Measurements from ENCODE around the gene ENAH. TPM values are rescaled to one million over a fixed set of nuclear protein-coding genes. Genes with fewer than 3 reads are reported as not detected.
"Not testable (repeated sequence)": the region's sequence is repeated elsewhere in the genome, so short reads cannot be mapped to it uniquely, and the experiment has no call there.

ENAH gene
- not detected for total RNA-seq

DNA sequence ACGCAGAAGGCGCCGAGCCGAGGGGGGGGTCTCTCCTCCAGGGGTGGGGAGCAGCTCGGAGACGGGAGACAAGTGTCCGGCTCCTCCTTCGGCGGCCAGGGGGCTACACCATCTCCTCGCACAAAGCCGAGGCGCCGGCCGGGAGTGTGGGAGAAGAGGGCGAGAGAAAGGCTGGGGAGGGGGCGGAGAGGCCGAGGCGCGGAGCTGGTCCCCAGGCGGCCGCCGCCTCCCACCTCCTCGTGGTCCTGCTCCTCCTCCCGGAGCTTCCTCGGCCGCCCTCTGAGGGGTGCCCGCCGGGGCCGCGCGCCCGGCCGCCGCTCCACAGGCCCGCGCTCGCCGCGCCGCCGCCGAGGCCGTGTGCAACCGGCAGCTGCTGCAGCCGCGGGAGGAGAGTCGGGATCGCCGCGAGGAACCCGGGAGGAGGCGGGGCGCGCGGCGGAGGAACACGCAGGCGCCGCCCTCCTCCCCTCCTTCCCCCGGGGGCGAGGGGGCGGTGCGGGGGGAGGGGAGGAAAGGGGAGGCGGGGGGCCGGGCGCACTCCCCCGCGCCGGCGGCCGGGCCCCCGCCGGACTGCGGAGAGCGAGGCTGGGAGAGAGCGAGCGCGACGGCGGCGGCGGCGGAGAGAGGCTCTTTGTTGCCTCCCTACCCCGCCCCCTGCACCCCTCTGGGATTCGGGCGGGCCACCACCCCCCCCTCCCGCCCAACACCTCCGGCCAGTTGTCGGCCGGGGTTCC is at the start of gene ENAH:
Gene ENAH, minus strand, starts transcription at position 395 of the 734 bp plus-strand sequence. CDS start 433 bp downstream, outside the sequence.
- Mint-ChIP-seq H3K36me3 (no peaks in the 10 kb centered on the region), H3K4me3 (peak within 1 kb of the TSS; percentile 87), H3K4me1 (peaks cover 9% of the 10 kb centered on the region), H3K27me3 (peaks cover 71% of the 10 kb centered on the region), H3K27ac (peak within 1 kb of the TSS; percentile 77), H3K9me3 (no peaks in the 10 kb centered on the region)
- peak; percentile 68 for ATAC-seq (ENCODE audit: low read depth)
- POLR2A ChIA-PET = interaction anchor here (0.5 kb wide), 1 partner anchor 134 kb away, joined by 3 read pairs; no protein-coding TSS in a partner anchor
- DNase-seq = peak; percentile 58

GRCh38 chr1:225700889-225701465 is 48.1 kb upstream of the ENAH start:
- no peaks in the 10 kb centered on the region for H3K36me3 Mint-ChIP-seq
- no peaks in the 10 kb centered on the region for H3K27me3 Mint-ChIP-seq
- no peak overlapping the region for H3K4me3 Mint-ChIP-seq
- H3K27ac Mint-ChIP-seq = no peak overlapping the region
- ATAC-seq (ENCODE audit: low read depth) (no peak), DNase-seq (no peak)
- no peaks in the 10 kb centered on the region for H3K4me1 Mint-ChIP-seq
- H3K9me3 Mint-ChIP-seq = no peaks in the 10 kb centered on the region
- POLR2A ChIA-PET = no interaction called here

- Mint-ChIP-seq H3K9me3 (no peaks in the 10 kb centered on the region), H3K4me1 (no peaks in the 10 kb centered on the region), H3K27ac (no peak overlapping the region), H3K27me3 (no peaks in the 10 kb centered on the region), H3K36me3 (no peaks in the 10 kb centered on the region), H3K4me3 (no peak overlapping the region)
- ATAC-seq (ENCODE audit: low read depth) (no peak), DNase-seq (no peak)
- POLR2A ChIA-PET = no interaction called here
Measured at GRCh38 chr1:225700164-225700821, 47.4 kb upstream of the ENAH start.

DNA sequence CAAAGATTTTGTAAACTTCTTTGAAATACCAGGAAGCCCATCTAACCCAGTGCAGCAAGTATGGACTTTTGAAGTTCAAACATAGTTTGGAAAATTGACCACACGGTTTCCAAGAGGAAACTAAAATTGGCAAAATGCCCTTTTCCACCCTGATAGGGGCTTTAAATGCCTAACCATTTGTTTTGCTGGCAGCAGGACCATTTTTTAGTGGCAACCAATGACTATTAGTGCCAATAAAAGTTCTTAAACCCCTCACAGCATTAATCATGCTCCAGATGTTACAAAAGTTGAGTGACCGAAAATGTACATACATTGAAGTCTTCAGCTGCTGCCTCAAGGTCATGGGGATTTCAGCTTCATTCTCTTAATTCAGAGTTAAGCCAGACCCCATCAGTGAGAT is 46.4 kb upstream of the ENAH start:
- H3K9me3 Mint-ChIP-seq = no peaks in the 10 kb centered on the region
- H3K4me1 Mint-ChIP-seq = no peaks in the 10 kb centered on the region
- H3K36me3 Mint-ChIP-seq = no peaks in the 10 kb centered on the region
- H3K4me3 Mint-ChIP-seq = no peak overlapping the region
- POLR2A ChIA-PET = no interaction called here
- no peak overlapping the region for H3K27ac Mint-ChIP-seq
- DNase-seq (no peak), ATAC-seq (ENCODE audit: low read depth) (no peak)
- no peaks in the 10 kb centered on the region for H3K27me3 Mint-ChIP-seq

DNA sequence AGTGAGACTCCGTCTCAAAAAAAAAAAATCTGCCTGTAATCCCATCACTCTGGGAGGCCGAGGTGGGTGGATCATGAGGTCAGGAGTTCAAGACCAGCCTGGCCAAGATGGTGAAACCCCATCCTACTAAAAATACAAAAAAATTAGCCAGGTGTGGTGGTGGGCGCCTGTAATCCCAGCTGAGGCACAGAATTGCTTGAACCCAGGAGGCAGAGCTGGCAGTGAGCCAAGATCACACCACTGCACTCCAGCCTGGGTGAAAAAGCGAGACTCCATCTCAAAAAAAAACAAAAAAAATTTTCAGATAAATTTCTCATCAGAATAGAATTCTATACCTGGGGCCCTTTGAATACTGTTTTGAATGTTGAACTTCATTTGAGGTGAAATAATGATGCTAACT is 45.3 kb upstream of the ENAH start:
- H3K9me3 Mint-ChIP-seq; H3K4me3 Mint-ChIP-seq; H3K36me3 Mint-ChIP-seq; DNase-seq; ATAC-seq (ENCODE audit: low read depth); H3K27me3 Mint-ChIP-seq; H3K27ac Mint-ChIP-seq; POLR2A ChIA-PET; H3K4me1 Mint-ChIP-seq: not testable (repeated sequence)

- Mint-ChIP-seq H3K9me3 (no peaks in the 10 kb centered on the region), H3K27me3 (no peaks in the 10 kb centered on the region), H3K36me3 (no peaks in the 10 kb centered on the region), H3K4me3 (no peak overlapping the region), H3K4me1 (no peaks in the 10 kb centered on the region), H3K27ac (no peak overlapping the region)
- ATAC-seq (ENCODE audit: low read depth) (no peak), DNase-seq (no peak)
- POLR2A ChIA-PET = no interaction called here
Measured at GRCh38 chr1:225697428-225697827, 44.5 kb upstream of the ENAH start.

- Mint-ChIP-seq H3K27me3 (no peaks in the 10 kb centered on the region), H3K27ac (no peak overlapping the region), H3K9me3 (no peaks in the 10 kb centered on the region), H3K4me1 (no peaks in the 10 kb centered on the region), H3K4me3 (no peak overlapping the region), H3K36me3 (no peaks in the 10 kb centered on the region)
- no peak for ATAC-seq (ENCODE audit: low read depth)
- POLR2A ChIA-PET = no interaction called here
- DNase-seq = no peak
Measured at GRCh38 chr1:225695578-225696337, 42.8 kb upstream of the ENAH start.

GRCh38 chr1:225694151-225694603 is 41.3 kb upstream of the ENAH start:
- no peaks in the 10 kb centered on the region for H3K27me3 Mint-ChIP-seq
- no peaks in the 10 kb centered on the region for H3K4me1 Mint-ChIP-seq
- no peak overlapping the region for H3K27ac Mint-ChIP-seq
- H3K9me3 Mint-ChIP-seq = no peaks in the 10 kb centered on the region
- no peaks in the 10 kb centered on the region for H3K36me3 Mint-ChIP-seq
- DNase-seq = no peak
- no peak for ATAC-seq (ENCODE audit: low read depth)
- POLR2A ChIA-PET = no interaction called here
- H3K4me3 Mint-ChIP-seq = no peak overlapping the region

DNA sequence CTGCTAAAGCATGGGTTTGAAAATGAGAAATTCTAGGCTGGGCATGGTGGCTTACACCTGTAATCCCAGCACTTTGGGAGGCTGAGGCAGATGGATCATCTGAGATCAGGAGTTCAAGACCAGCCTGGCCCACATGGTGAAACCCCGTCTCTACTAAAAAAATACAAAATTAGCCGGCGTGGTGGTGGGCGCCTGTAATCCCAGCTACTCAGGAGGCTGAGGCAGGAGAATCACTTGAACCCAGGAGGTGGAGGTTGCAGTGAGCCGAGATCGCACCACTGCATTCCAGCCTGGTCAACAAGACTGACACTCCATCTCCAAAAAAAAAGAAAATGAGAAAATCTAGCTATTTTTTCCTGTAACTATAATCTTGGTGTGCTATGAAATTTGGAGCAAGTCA is 40.8 kb upstream of the ENAH start:
- DNase-seq; H3K4me3 Mint-ChIP-seq; H3K27ac Mint-ChIP-seq; H3K9me3 Mint-ChIP-seq; H3K27me3 Mint-ChIP-seq; ATAC-seq (ENCODE audit: low read depth); POLR2A ChIA-PET; H3K36me3 Mint-ChIP-seq; H3K4me1 Mint-ChIP-seq: not testable (repeated sequence)

DNA sequence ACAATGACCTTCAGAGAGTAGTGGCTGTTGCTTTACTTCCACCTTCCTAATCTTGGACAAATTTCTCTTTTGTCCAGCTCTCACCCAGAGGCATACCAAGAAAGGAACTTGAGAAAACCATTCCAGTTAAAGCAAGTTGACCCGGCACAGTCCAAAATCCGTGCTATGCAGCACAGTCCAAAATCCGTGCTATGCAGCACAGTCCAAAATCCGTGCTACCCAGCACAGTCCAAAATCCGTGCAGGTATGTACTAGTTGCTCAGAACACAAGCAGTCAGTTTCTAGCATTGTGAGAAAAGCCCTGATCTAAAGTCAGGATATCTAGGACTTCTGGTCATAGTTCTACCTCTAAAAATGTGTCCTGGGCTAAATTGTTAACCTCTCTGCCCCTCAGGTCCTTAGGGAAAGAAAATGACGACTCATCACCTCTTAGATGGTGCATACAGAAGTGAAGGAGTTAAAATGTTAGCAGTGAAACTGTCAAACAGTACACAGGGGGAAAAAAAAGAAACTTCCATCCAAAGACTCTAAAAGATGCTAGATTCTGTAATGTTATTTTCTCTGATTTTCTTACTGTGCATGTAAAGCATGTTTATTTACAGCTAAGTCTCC is 40.3 kb upstream of the ENAH start:
- POLR2A ChIA-PET = no interaction called here
- peaks cover 1% of the 10 kb centered on the region for H3K4me1 Mint-ChIP-seq

DNA sequence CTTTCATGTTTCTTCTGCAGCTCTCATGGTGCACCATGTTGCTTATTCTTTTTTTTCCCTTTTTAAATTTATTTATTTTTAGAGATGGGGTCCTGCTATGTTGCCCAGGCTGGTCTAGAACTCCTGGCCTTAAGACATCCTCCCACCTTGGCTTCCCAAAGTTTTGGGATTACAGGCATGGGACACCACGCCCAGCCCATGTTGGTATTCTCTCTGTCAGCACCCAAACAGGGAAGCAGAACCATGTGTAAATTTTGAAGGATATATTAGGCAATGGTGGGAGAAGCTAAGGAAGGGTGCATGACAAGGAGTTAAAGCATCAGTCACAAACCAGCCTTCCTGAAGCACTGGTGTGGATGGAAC is 39.6 kb upstream of the ENAH start:
- H3K27ac Mint-ChIP-seq = no peak overlapping the region
- H3K4me1 Mint-ChIP-seq = peaks cover 2% of the 10 kb centered on the region
- no peaks in the 10 kb centered on the region for H3K9me3 Mint-ChIP-seq
- H3K4me3 Mint-ChIP-seq = no peak overlapping the region
- H3K36me3 Mint-ChIP-seq = no peaks in the 10 kb centered on the region
- peaks cover 2% of the 10 kb centered on the region for H3K27me3 Mint-ChIP-seq
- DNase-seq = no peak
- POLR2A ChIA-PET = no interaction called here
- no peak for ATAC-seq (ENCODE audit: low read depth)

More for the DNA sequence above, 40.3 kb upstream of the ENAH start:
- Mint-ChIP-seq H3K27ac (no peak overlapping the region), H3K36me3 (no peaks in the 10 kb centered on the region), H3K9me3 (no peaks in the 10 kb centered on the region), H3K4me3 (no peak overlapping the region), H3K27me3 (peaks cover 1% of the 10 kb centered on the region)
- DNase-seq = no peak
- ATAC-seq (ENCODE audit: low read depth) = no peak

DNA sequence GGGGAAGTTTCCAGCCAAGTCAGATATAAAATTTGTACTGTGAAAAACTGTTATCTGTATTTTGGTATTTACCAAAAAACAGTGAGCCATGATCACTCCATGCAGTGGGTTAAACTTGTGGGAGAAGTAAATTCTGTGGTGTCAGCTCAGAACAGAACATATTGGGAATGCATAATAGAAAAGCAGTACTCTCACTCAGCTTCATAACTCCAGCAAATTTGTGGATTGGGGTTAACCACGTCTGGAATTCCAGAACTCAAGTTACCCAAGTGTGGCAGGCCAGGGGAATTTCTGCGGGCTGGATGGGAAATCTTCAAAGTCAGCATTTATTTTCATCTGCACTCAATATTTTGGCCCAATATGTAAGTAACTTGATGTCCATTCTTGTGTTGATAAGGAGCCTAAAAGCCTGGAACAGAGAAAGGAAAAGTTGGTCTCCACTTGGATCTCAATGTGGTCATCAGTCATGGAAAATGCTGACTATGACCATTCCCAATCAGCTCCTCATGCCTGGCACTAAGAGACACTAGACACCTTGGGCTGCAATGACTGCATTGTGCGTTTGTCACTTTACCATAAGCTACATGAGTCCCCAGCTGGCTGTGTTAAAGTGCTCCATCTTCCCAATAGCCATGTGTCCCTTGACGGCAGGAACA is 39.1 kb upstream of the ENAH start:
- Mint-ChIP-seq H3K9me3 (no peaks in the 10 kb centered on the region), H3K27me3 (peaks cover 2% of the 10 kb centered on the region), H3K4me3 (no peak overlapping the region), H3K4me1 (peaks cover 2% of the 10 kb centered on the region), H3K27ac (no peak overlapping the region), H3K36me3 (no peaks in the 10 kb centered on the region)
- POLR2A ChIA-PET = no interaction called here
- DNase-seq (no peak), ATAC-seq (ENCODE audit: low read depth) (no peak)

DNA sequence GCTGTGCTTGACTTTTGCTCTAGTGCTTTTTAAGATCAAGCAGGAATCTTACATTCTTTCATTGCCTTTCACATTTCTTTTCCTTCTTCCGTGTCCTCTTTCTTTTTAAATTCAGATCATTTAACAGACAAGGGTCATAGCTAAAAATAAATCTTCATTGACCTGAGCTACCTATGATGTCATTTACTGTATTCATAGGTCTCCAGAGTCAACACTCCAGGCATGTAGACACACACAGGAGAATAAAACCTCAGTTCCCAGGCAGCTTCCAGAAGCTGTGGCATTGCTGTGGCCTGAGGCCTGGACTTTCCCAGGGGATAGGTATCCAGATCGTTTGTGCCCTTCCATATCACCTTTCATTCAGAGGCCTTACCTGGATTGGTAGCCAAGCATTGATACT is 38.5 kb upstream of the ENAH start:
- Mint-ChIP-seq H3K27ac (no peak overlapping the region), H3K4me1 (peaks cover 2% of the 10 kb centered on the region), H3K9me3 (no peaks in the 10 kb centered on the region), H3K36me3 (no peaks in the 10 kb centered on the region), H3K4me3 (no peak overlapping the region), H3K27me3 (peaks cover 2% of the 10 kb centered on the region)
- no peak for DNase-seq
- POLR2A ChIA-PET = no interaction called here
- no peak for ATAC-seq (ENCODE audit: low read depth)

Measured in activated naive CD8-positive, alpha-beta T cell treated with anti-CD3 and anti-CD28 coated beads, Interleukin-2, amount 10 ng/mL, durations not matched to agents 7 days and 5 days (primary cell).